TTC549 (cell line): ENCODE results near the gene SLC45A2.
"Not testable (repeated sequence)": the region's sequence is repeated elsewhere in the genome, so short reads cannot be mapped to it uniquely, and the experiment has no call there.

Experiments
- FAIRE-seq: peaks from 2 replicates; lab custom pipeline; 2012; peaks lifted over from hg19 to GRCh38; lab: Jason Lieb, UNC

Gene SLC45A2

GRCh38 chr5:33984671-33985124 is at the start of gene SLC45A2:
Gene SLC45A2, minus strand, starts transcription at chr5:33984693. Its CDS starts 110 bp downstream, at chr5:33984583.
- no peak for FAIRE-seq

DNA sequence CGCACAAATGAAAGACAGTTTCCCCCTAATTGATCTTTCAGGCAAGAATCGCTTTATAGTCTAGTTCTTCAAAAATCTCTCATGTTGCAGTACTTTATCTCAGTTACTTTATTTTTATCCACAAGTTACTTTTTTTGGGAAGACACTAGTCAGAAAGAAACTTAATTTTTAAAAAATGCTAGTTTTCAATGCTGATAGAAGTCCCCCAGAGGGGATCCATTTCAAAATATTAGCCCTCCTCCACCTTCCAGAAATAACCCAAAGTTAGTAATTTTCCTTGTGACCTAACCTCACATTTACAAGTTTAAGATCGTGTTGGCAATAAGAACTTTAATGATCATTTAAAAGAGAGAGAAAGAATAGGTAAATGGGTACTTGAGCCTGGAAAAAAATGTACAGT is 47.5 kb upstream of the SLC45A2 start:
- FAIRE-seq, result no peak

- no peak for FAIRE-seq
These were observed 46.6 kb upstream of the SLC45A2 start for GRCh38 chr5:34031117-34031516.

GRCh38 chr5:34030585-34030984 is 46.1 kb upstream of the SLC45A2 start:
- FAIRE-seq, result not testable (repeated sequence)

DNA sequence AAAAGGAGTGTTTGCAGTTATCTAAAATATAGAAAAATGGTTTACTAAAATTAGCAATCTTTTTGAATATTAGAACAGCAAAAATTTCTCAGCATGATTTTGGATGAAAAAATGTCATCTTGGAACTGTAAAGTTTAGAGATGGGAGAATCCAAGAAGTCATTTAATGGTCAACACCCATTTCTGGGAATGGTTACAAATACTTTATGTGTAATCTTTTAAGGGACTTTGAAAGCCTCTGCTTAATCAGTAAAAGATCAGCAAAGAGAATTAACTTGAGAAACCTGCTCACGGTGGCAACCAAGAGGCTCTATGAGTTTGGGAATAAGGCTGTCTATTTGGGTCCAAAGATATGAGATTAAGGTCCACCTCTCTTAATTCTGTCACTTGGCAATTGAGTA is 45.6 kb upstream of the SLC45A2 start:
- FAIRE-seq, result no peak

- FAIRE-seq, result no peak
These were observed 43.9 kb upstream of the SLC45A2 start for GRCh38 chr5:34028349-34028748.

DNA sequence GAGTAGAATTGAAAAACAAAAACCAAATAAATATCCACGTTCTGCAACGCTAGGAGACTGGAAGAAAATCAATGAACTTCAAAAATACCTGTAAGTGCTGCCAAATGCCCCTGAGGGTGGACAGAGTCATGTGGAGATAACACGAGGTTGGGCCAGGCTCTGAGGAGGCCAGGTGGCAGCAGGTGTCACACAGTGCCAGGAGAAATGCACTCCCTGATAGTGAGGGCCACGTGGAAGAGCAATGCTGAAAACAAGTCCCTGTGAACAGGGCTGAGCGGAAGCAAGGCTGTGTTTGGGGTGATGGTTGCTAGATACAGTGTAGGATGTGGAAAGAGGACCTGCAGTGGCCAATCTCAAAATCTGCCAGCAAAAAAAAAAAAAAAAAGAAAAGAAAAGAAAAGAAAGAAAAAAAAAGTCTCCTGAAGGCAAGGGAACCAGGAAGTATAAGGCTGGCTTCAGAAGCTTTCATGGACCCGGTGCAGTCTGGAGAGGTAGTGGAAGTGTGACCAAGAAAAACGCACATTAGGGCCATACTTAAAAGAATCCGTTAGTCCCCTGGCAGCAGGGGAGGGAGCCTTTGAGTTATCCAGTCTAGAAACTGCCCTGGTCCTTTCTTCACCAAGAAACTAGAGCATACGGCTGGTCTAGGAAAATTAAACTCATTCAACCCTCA is 41.7 kb upstream of the SLC45A2 start:
- FAIRE-seq, result no peak

DNA sequence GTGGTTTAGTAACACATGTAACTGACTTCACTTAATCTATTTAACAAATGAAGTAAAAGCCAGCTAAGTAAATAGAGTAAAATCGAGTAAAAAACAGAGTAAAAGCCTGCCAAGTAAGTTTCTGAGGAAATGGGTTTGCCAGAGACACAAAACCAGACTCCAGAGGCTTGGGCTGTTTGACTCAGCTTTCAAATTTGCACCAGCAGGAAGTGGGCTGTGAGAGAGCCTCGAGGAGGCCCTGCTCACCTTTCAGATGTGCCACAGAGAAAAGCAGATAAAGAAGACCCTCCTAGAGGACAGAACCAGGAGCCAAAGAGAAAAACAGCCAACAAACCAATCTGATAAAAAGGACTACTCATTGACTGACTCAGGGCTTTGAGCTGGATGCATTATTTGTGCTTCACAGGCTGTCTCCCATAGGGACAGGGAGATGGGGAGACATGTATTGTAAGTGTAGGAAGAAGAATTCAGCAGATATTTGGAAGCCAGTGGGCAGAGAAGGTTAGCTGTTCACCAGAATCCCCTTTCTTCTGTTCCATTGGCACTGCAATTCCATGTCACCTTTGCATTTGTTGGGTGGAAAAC is 37.7 kb upstream of the SLC45A2 start:
- no peak for FAIRE-seq

DNA sequence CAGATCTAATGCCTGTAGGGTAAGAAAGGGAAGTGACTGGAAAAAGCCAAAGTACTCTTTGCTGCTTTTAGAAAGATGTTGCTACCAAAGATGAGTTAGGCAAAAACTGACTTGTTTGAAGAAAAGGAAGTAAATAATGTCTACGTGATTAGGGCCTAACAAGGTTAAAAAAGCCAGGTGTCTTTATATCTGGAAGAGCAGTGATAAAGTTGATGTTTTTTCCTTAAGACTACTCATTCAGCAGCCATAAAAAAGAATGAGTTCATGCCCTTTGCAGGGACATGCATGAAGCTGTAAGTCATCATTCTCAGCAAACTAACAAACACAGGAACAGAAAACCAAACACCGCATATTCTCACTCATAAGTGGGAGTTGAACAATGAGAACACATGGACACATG is 36.8 kb upstream of the SLC45A2 start:
- no peak for FAIRE-seq

DNA sequence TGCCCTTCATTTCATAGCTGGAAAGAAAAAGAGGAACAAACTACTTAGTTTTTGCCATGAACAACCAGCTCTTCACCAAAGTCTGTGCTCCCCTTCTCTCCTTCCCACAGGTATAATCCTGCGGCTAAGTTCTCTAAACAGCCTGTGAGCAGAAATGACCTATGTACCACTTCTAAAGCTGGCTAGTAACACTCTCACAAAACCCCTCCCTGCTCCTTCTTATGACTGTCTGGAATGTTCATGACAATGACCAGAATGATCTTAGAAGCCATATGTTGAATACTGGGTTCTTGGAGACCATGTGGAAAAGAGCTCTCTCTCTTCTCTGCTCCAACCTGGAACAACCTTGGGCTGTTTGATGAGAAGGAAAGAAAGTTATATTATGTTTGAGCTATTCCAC is 36.2 kb upstream of the SLC45A2 start:
- no peak for FAIRE-seq

GRCh38 chr5:34017254-34017653 is 32.8 kb upstream of the SLC45A2 start:
- FAIRE-seq, result no peak

DNA sequence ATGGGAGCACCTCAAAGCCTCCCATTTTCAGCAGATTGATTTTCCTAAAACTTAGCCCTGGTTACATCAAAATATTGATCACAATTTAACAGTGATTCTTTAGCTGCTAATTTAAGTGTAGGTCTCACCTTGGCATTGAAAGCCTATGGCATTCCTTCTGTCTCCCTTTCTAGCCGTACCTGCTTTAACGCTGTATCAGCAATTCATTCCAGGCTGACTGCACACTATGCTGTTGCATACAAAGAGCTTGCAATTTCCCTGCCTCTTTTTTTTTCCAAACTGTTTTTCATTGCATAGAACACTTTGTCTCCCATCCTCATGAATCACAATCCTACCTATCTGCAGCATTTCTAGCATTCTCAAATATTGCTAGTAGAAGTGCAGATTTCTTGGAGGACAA is 32.3 kb upstream of the SLC45A2 start:
- no peak for FAIRE-seq

GRCh38 chr5:34016222-34016621 is 31.7 kb upstream of the SLC45A2 start:
- FAIRE-seq, result no peak

DNA sequence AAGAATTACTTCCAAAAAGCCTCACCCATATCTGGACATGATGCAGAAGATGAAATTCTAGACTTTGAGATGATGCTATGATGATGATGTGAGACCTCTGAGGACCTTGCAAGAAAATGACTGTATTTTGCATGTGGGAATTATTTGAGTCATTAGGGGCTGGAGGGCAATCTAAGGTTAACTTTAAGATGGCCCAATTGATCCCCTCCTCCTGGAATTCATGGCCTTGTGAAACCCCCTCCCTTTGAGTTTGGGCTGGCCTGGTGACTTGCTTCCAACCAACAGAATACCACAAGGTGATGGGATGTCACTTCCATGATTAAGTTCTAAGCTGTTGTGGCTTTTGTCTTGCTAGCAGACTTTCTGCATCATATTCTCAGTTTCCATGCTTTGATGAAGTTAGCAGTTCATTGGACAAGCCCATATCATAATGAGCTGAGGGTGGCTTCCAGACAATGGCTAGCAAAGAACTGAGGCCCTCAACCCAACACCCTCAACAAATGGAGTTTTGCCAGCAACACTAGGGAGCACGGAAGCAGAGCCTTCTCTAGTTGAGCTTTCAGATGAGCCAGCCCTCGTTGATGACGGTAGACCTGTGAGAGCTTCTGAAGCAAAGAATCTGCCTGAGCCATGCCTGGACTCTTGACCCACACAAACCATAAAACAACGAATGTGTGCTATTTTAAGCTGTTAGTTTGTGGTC is 30.8 kb upstream of the SLC45A2 start:
- FAIRE-seq, result no peak

DNA sequence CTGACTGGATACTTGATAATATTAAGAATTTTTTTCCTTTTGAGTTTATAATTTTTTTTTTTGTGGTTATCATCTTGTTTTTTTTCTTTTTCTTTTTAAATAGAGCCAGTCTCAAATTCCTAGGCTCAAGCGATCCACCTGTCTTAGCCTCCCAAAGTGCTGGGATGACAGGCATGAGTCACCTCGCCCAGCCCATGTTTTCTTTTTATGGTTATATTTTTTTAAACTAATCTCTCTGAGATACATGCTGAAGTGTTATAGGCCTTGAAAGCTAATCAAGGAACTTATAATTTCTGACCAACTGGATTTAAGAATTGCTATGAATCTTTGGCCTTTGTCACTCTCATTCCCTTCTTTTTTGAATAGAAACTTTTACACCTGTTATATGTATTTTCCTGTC is 30.1 kb upstream of the SLC45A2 start:
- FAIRE-seq, result no peak

- FAIRE-seq, result no peak
These were observed 29.1 kb upstream of the SLC45A2 start for GRCh38 chr5:34013547-34013946.

GRCh38 chr5:34012791-34013190 is 28.3 kb upstream of the SLC45A2 start:
- no peak for FAIRE-seq

DNA sequence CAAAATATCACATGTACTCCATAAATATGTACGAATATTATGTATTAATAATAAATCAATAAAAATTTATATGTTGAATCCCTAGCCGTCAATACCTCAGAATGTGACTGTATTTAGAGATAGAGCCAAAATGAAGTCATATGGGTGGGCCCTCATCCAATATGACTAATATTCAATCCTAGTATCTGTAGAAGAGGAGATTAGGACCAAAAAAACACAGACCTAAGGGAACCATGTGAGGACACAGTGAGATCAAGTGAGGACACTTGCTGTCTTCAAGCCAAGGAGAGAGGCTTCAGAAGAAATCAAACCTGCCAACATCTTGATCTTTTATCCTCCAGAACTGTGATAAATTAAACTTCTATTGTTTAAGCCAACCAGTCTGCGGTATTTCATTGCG is 27.0 kb upstream of the SLC45A2 start:
- no peak for FAIRE-seq

DNA sequence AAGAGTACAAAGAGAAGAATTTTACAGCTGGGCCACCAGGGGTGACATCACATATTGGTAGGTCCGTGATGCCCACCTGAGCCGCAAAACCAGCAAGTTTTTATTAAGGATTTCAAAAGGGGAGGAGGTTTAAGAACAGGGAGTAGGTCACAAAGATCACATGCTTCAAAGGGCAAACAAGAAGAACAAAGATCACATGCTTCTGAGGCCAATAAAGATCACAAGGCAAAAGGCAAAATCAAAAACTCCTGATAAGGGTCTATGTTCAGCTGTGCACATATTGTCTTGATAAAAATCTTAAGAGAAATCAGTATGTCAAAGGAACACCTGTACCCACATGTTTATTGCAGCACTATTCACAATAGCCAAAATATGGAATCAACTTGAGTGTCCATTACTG is 25.7 kb upstream of the SLC45A2 start:
- not testable (repeated sequence) for FAIRE-seq

- no peak for FAIRE-seq
These were observed 25.1 kb upstream of the SLC45A2 start for GRCh38 chr5:34009610-34010009.

- no peak for FAIRE-seq
These were observed 24.3 kb upstream of the SLC45A2 start for GRCh38 chr5:34008802-34009201.

GRCh38 chr5:34007621-34008600 is 23.4 kb upstream of the SLC45A2 start, which contains the start of gene AMACR:
Gene AMACR, minus strand, starts transcription at chr5:34008050. Its CDS starts 31 bp downstream, at chr5:34008019.
- FAIRE-seq, result no peak
